H9 (cell line): ENCODE results near the gene SLX4IP. TPM values are rescaled to one million over a fixed set of nuclear protein-coding genes. Genes with fewer than 3 reads are reported as not detected.
A peak's percentile ranks its signal among the peaks of the same experiment; 100 is the strongest.

ENCODE experiments used
- DNase-seq: peaks from one replicate; pipeline ENCODE4 v3.0.0-alpha.2; 2017
- H2AFZ ChIP-seq: one replicate; pipeline ENCODE4 v1.6.1; 2013; ENCODE audit warnings: mild to moderate bottlenecking, low read length, control low read depth, moderate library complexity
- H2AK5ac ChIP-seq: 2 replicates; pipeline ENCODE4 v1.6.1; 2013; ENCODE audit warnings: low read length, control low read depth, mixed read lengths; ENCODE audit not compliant: insufficient read length
- H2BK120ac ChIP-seq: one replicate; pipeline ENCODE4 v1.6.1; 2013; ENCODE audit warnings: low read depth, mild to moderate bottlenecking, low read length, control low read depth, inconsistent platforms; ENCODE audit not compliant: poor library complexity, severe bottlenecking
- H2BK12ac ChIP-seq: 2 replicates; pipeline ENCODE4 v1.6.1; 2013; ENCODE audit warnings: low read length, control low read depth, mixed read lengths, low read depth; ENCODE audit not compliant: insufficient read length
- H2BK15ac ChIP-seq: 2 replicates; pipeline ENCODE4 v1.6.1; 2013; ENCODE audit warnings: low read depth, low read length, control low read depth
- H2BK20ac ChIP-seq: one replicate; pipeline ENCODE4 v1.6.1; 2013; ENCODE audit warnings: low read depth, mild to moderate bottlenecking, low read length, control low read depth, inconsistent platforms; ENCODE audit not compliant: poor library complexity, severe bottlenecking
- H2BK5ac ChIP-seq: 2 replicates; pipeline ENCODE4 v1.6.1; 2013; ENCODE audit warnings: low read length, control low read depth, mixed read lengths; ENCODE audit not compliant: insufficient read length
- H3K14ac ChIP-seq: 2 replicates; pipeline ENCODE4 v1.6.1; 2013; ENCODE audit warnings: low read length, control low read depth; ENCODE audit not compliant: insufficient read depth
- H3K18ac ChIP-seq: 2 replicates; pipeline ENCODE4 v1.6.1; 2013; ENCODE audit warnings: low read depth, mild to moderate bottlenecking, mixed read lengths, low read length, control low read depth; ENCODE audit not compliant: insufficient read length
- H3K23ac ChIP-seq: 2 replicates; pipeline ENCODE4 v1.6.1; 2013; ENCODE audit warnings: low read length, control low read depth, mixed read lengths, low read depth; ENCODE audit not compliant: insufficient read length
- H3K23me2 ChIP-seq: 2 replicates; pipeline ENCODE4 v1.6.1; 2013; ENCODE audit warnings: low read depth, mild to moderate bottlenecking, mixed read lengths, low read length, control low read depth; ENCODE audit not compliant: insufficient read length, poor library complexity, severe bottlenecking
- H3K27ac ChIP-seq: 2 replicates; pipeline ENCODE4 v1.5.1; 2013; ENCODE audit warnings: low read length, control low read depth, mixed read lengths, low read depth; ENCODE audit not compliant: insufficient read length
- H3K27me3 ChIP-seq: 2 replicates; pipeline ENCODE4 v1.6.1; 2013; ENCODE audit warnings: low read length, control low read depth, inconsistent platforms; ENCODE audit not compliant: insufficient read depth
- H3K4ac ChIP-seq: 2 replicates; pipeline ENCODE4 v1.6.1; 2013; ENCODE audit warnings: low read depth, mild to moderate bottlenecking, control low read depth, inconsistent platforms, low read length, moderate library complexity
- H3K4me1 ChIP-seq: 2 replicates; pipeline ENCODE4 v1.6.1; 2013; ENCODE audit warnings: low read length, control low read depth, inconsistent platforms; ENCODE audit not compliant: insufficient read depth
- H3K4me2 ChIP-seq: 2 replicates; pipeline ENCODE4 v1.6.1; 2013; ENCODE audit warnings: low read length, control low read depth, mixed read lengths; ENCODE audit not compliant: insufficient read length, insufficient read depth
- H3K56ac ChIP-seq: 2 replicates; pipeline ENCODE4 v1.6.1; 2013; ENCODE audit warnings: low read depth, mild to moderate bottlenecking, mixed read lengths, low read length, control low read depth; ENCODE audit not compliant: insufficient read length
- H3K79me1 ChIP-seq: 2 replicates; pipeline ENCODE4 v1.6.1; 2013; ENCODE audit warnings: low read depth, mild to moderate bottlenecking, moderate library complexity, low read length, control low read depth, inconsistent platforms; ENCODE audit not compliant: insufficient read depth, poor library complexity, severe bottlenecking
- H3K79me2 ChIP-seq: 2 replicates; pipeline ENCODE4 v1.6.1; 2013; ENCODE audit warnings: low read length, control low read depth, inconsistent platforms; ENCODE audit not compliant: insufficient read depth
- H3K9ac ChIP-seq: 2 replicates; pipeline ENCODE4 v1.6.1; 2013; ENCODE audit warnings: low read length, control low read depth, mixed read lengths; ENCODE audit not compliant: insufficient read length; ENCODE audit errors: extremely low read depth
- H3K9me3 ChIP-seq: one replicate; pipeline ENCODE4 v1.6.1; 2013; ENCODE audit warnings: low read depth, low read length, inconsistent platforms; ENCODE audit not compliant: control insufficient read depth
- H3T11ph ChIP-seq: one replicate; pipeline ENCODE4 v1.6.1; 2013; ENCODE audit warnings: mild to moderate bottlenecking, low read length, control low read depth, inconsistent platforms
- H4K20me1 ChIP-seq: one replicate; pipeline ENCODE4 v1.6.1; 2013; ENCODE audit not compliant: control insufficient read depth, insufficient read length, insufficient read depth
- H4K5ac ChIP-seq: 2 replicates; pipeline ENCODE4 v1.6.1; 2013; ENCODE audit warnings: low read depth, mild to moderate bottlenecking, mixed read lengths, low read length, control low read depth; ENCODE audit not compliant: insufficient read length
- H4K8ac ChIP-seq: replicated peaks from 2 replicates; pipeline ENCODE4 v1.6.1; 2013; ENCODE audit warnings: low read length, control low read depth, mixed read lengths, low read depth; ENCODE audit not compliant: insufficient read length
- H4K91ac ChIP-seq: 2 replicates; pipeline ENCODE4 v1.6.1; 2013; ENCODE audit warnings: low read depth, mild to moderate bottlenecking, moderate library complexity, mixed read lengths, low read length, control low read depth; ENCODE audit not compliant: insufficient read length
- H3K27ac Mint-ChIP-seq, 3 experiments: 2 replicates in 2 of 3; 3 replicates in 1 of 3; pipeline ENCODE4 v1.8.0; 2020 to 2021; ENCODE audit warnings: mixed read lengths in 3 of 3, mild to moderate bottlenecking in 1 of 3, moderate library complexity in 1 of 3
- H3K27me3 Mint-ChIP-seq: 2 replicates; pipeline ENCODE4 v1.8.0; 2021; ENCODE audit warnings: low read depth, mild to moderate bottlenecking, moderate library complexity, mixed read lengths
- H3K36me3 Mint-ChIP-seq, 3 experiments: 2 replicates in 2 of 3; 3 replicates in 1 of 3; pipeline ENCODE4 v1.8.0; 2020 to 2021; ENCODE audit warnings: low read depth in 3 of 3, mixed read lengths in 3 of 3; ENCODE audit not compliant: insufficient read depth in 1 of 3
- H3K4me1 Mint-ChIP-seq, 2 experiments: 2 replicates each; pipeline ENCODE4 v1.8.0; 2020; ENCODE audit warnings: mixed read lengths in 2 of 2
- H3K4me3 Mint-ChIP-seq, 2 experiments: 2 replicates in 1 of 2; 3 replicates in 1 of 2; pipeline ENCODE4 v1.8.0; 2020 to 2021; ENCODE audit warnings: mild to moderate bottlenecking in 2 of 2, mixed read lengths in 2 of 2, moderate library complexity in 1 of 2
- H3K9me3 Mint-ChIP-seq, 2 experiments: 2 replicates in 1 of 2; 3 replicates in 1 of 2; pipeline ENCODE4 v1.8.0; 2020; ENCODE audit warnings: mild to moderate bottlenecking in 2 of 2, mixed read lengths in 2 of 2, moderate library complexity in 1 of 2
- WGBS: extraction: QIAGEN DNeasy Blood & Tissue Kit; methylation state at CpG from one replicate; pipeline ENCODE4 v1.1.7; 2013; ENCODE audit warnings: missing lambda C conversion rate, low lambda C conversion rate, mixed read lengths; ENCODE audit not compliant: insufficient read length; ENCODE audit errors: extremely low coverage; 5-methylcytosine and 5-hydroxymethylcytosine counted together
- total RNA-seq: library from RNA; stranded (reverse); gene quantifications from 2 replicates; pipeline ENCODE4 v1.2.1, GENCODE V29; 2021
- TF ChIP-seq, protein P1 (sequence below): fragments of 200-600 bp; sonication (generic); conservative IDR thresholded peaks from 3 replicates; pipeline ENCODE4 v1.8.0; 2021; ENCODE audit warnings: antibody characterized with exemption, mild to moderate bottlenecking

The SLX4IP gene
- total RNA-seq, 1 experiment from 2014 or later = 7.9 TPM

- no CpG with 5 or more reads among the region's 4 CpGs for WGBS
Observed at GRCh38 chr20:10478930-10479329, 43.8 kb downstream of the SLX4IP start.

More at GRCh38 chr20:10478930-10479329, 43.8 kb downstream of the SLX4IP start:
- no peak overlapping the region for H3K27ac ChIP-seq
- H3K9me3 ChIP-seq = no peaks in the 10 kb centered on the region
- no peak overlapping the region for H3K4me2 ChIP-seq
- no peak overlapping the region for H2BK120ac ChIP-seq
- no peak overlapping the region for H3K4ac ChIP-seq
- no peak for DNase-seq
- Mint-ChIP-seq H3K4me3 (no peak overlapping the region), H3K9me3 (no peaks in the 10 kb centered on the region), H3K27ac (no peak overlapping the region; a peak in 1 of 7 replicates), H3K27me3 (no peaks in the 10 kb centered on the region), H3K4me1 (peaks cover 23 to 29% of the 10 kb centered on the region in 2 experiments), H3K36me3 (no peaks in the 10 kb centered on the region; a peak in 2 of 7 replicates)
- no peak overlapping the region for H2AFZ ChIP-seq
- no peaks in the 10 kb centered on the region for H4K20me1 ChIP-seq
- H3K27me3 ChIP-seq = no peaks in the 10 kb centered on the region
- no peak overlapping the region for H4K8ac ChIP-seq
- no peak overlapping the region for H3K14ac ChIP-seq
- H3T11ph ChIP-seq = no peak overlapping the region
- H2BK12ac ChIP-seq = no peak overlapping the region
- no peak overlapping the region for H2BK20ac ChIP-seq
- no peak overlapping the region for H3K23ac ChIP-seq
- no peak overlapping the region for H4K91ac ChIP-seq
- TF ChIP-seq, protein P1, sequence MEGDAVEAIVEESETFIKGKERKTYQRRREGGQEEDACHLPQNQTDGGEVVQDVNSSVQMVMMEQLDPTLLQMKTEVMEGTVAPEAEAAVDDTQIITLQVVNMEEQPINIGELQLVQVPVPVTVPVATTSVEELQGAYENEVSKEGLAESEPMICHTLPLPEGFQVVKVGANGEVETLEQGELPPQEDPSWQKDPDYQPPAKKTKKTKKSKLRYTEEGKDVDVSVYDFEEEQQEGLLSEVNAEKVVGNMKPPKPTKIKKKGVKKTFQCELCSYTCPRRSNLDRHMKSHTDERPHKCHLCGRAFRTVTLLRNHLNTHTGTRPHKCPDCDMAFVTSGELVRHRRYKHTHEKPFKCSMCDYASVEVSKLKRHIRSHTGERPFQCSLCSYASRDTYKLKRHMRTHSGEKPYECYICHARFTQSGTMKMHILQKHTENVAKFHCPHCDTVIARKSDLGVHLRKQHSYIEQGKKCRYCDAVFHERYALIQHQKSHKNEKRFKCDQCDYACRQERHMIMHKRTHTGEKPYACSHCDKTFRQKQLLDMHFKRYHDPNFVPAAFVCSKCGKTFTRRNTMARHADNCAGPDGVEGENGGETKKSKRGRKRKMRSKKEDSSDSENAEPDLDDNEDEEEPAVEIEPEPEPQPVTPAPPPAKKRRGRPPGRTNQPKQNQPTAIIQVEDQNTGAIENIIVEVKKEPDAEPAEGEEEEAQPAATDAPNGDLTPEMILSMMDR = peak; percentile 39; the same call in 2 of the 3 replicates
- no peaks in the 10 kb centered on the region for H3K23me2 ChIP-seq
- H3K9ac ChIP-seq = no peak overlapping the region
- no peaks in the 10 kb centered on the region for H3K79me1 ChIP-seq
- H3K18ac ChIP-seq = no peak overlapping the region
- H4K5ac ChIP-seq = no peak overlapping the region
- no peaks in the 10 kb centered on the region for H3K79me2 ChIP-seq
- H2BK5ac ChIP-seq = no peak overlapping the region
- no peak overlapping the region for H2BK15ac ChIP-seq
- H2AK5ac ChIP-seq = no peak overlapping the region
- H3K56ac ChIP-seq = no peak overlapping the region
- no peaks in the 10 kb centered on the region for H3K4me1 ChIP-seq
